Spinal cord (tissue), 10 donors: ENCODE measurements around the gene WAC. TPM values are rescaled to one million over a fixed set of nuclear protein-coding genes. Genes with fewer than 3 reads are reported as not detected.

Experiments used
- DNase-seq, 6 donors: peaks; one replicate each; pipeline versions ENCODE4 v3.0.0 to v3.0.0-alpha.2; 2013 to 2015; ENCODE audit warnings: low spot score in 6 of 6, low read depth in 4 of 6
- H3K27ac ChIP-seq: one replicate; pipeline ENCODE4 v1.5.1; 2013; ENCODE audit warnings: low read depth, low read length, control low read depth
- H3K27me3 ChIP-seq: one replicate; pipeline ENCODE4 v1.6.1; 2013; ENCODE audit warnings: low read length; ENCODE audit not compliant: control insufficient read depth, insufficient read depth
- H3K36me3 ChIP-seq: one replicate; pipeline ENCODE4 v1.6.1; 2013; ENCODE audit warnings: low read length; ENCODE audit not compliant: control insufficient read depth, insufficient read depth
- H3K4me1 ChIP-seq: one replicate; pipeline ENCODE4 v1.6.1; 2013; ENCODE audit warnings: low read length; ENCODE audit not compliant: control insufficient read depth, insufficient read depth
- H3K4me3 ChIP-seq: one replicate; pipeline ENCODE4 v1.5.1; 2013; ENCODE audit warnings: low read depth, low read length, control low read depth
- H3K9me3 ChIP-seq: one replicate; pipeline ENCODE4 v1.6.1; 2013; ENCODE audit warnings: low read length; ENCODE audit not compliant: control insufficient read depth, insufficient read depth
- WGBS: methylation state at CpG from one replicate; pipeline ENCODE4 v1.1.5; 2013; ENCODE audit warnings: missing lambda C conversion rate; ENCODE audit not compliant: insufficient coverage; 5-methylcytosine and 5-hydroxymethylcytosine counted together
- polyA plus RNA-seq, 2 donors: library from polyadenylated mRNA; unstranded; fragments of 120-200 nt; gene quantifications; one replicate each; pipeline ENCODE4 v1.2.1, GENCODE V29; 2013; ENCODE audit not compliant: insufficient read length in 2 of 2
- total RNA-seq, 2 donors: library from RNA; depleted of rRNA in 1 of 2; stranded (reverse); fragments of 120-200 nt in 1 of 2; fragments of >200 nt in 1 of 2; gene quantifications; one replicate each; pipeline versions ENCODE4 v1.2.3 to v1.2.4, GENCODE V29; 2013 to 2014
- donor health status: healthy.

Gene WAC
- total and polyA plus RNA-seq, 4 donors: 91.6 to 127 (median 107) TPM

- DNase-seq: no peak
- Histone ChIP-seq H3K27me3 (no peaks in the 10 kb centered on the region), H3K4me1 (no peaks in the 10 kb centered on the region), H3K9me3 (no peaks in the 10 kb centered on the region), H3K27ac (no peak overlapping the region), H3K4me3 (no peak overlapping the region), H3K36me3 (peaks cover 14% of the 10 kb centered on the region)
- WGBS: no CpG with 5 or more reads among the region's 4 CpGs
These were observed 13.2 kb downstream of the WAC start for GRCh38 chr10:28545967-28546644.

GRCh38 chr10:28548781-28549498, 16.0 kb downstream of the WAC start:
- no peak for DNase-seq
- H3K27me3 ChIP-seq: no peaks in the 10 kb centered on the region
- WGBS: 100% methylated on average over 1 of the region's 2 CpGs
- H3K36me3 ChIP-seq: peaks cover 9% of the 10 kb centered on the region
- H3K9me3 ChIP-seq: no peaks in the 10 kb centered on the region
- no peak overlapping the region for H3K4me3 ChIP-seq
- H3K27ac ChIP-seq: no peak overlapping the region
- H3K4me1 ChIP-seq: no peaks in the 10 kb centered on the region

- H3K9me3 ChIP-seq: no peaks in the 10 kb centered on the region
- no peak overlapping the region for H3K27ac ChIP-seq
- no peak for DNase-seq
- H3K4me1 ChIP-seq: no peaks in the 10 kb centered on the region
- WGBS: 60% methylated on average over 2 of the region's 3 CpGs
- H3K27me3 ChIP-seq: no peaks in the 10 kb centered on the region
- no peak overlapping the region for H3K4me3 ChIP-seq
- peaks cover 3% of the 10 kb centered on the region for H3K36me3 ChIP-seq
These were observed 18.2 kb downstream of the WAC start for GRCh38 chr10:28551086-28551485.

- Histone ChIP-seq H3K4me1 (no peaks in the 10 kb centered on the region), H3K27ac (no peak overlapping the region), H3K36me3 (peaks cover 3% of the 10 kb centered on the region), H3K9me3 (no peaks in the 10 kb centered on the region), H3K4me3 (no peak overlapping the region), H3K27me3 (no peaks in the 10 kb centered on the region)
- DNase-seq: no peak
- WGBS: 89% methylated on average over 1 of the region's 4 CpGs
These were observed 19.9 kb downstream of the WAC start for GRCh38 chr10:28552775-28553174.

GRCh38 chr10:28554009-28554408, 21.1 kb downstream of the WAC start:
- no peak overlapping the region for H3K27ac ChIP-seq
- no peak for DNase-seq
- H3K9me3 ChIP-seq: no peaks in the 10 kb centered on the region
- H3K4me1 ChIP-seq: no peaks in the 10 kb centered on the region
- H3K4me3 ChIP-seq: no peak overlapping the region
- 100% methylated on average over 1 of the region's 6 CpGs for WGBS
- no peaks in the 10 kb centered on the region for H3K27me3 ChIP-seq
- H3K36me3 ChIP-seq: peaks cover 3% of the 10 kb centered on the region

GRCh38 chr10:28554952-28555351, 22.0 kb downstream of the WAC start:
- Histone ChIP-seq H3K36me3 (peaks cover 3% of the 10 kb centered on the region), H3K27me3 (no peaks in the 10 kb centered on the region), H3K4me1 (no peaks in the 10 kb centered on the region), H3K4me3 (no peak overlapping the region), H3K9me3 (no peaks in the 10 kb centered on the region), H3K27ac (no peak overlapping the region)
- 85% methylated on average over 2 of the region's 3 CpGs for WGBS
- DNase-seq: no peak

GRCh38 chr10:28555358-28555757, 22.4 kb downstream of the WAC start:
- no peak overlapping the region for H3K27ac ChIP-seq
- no peak overlapping the region for H3K4me3 ChIP-seq
- no peaks in the 10 kb centered on the region for H3K9me3 ChIP-seq
- H3K4me1 ChIP-seq: no peaks in the 10 kb centered on the region
- WGBS: no CpG with 5 or more reads among the region's 2 CpGs
- DNase-seq: no peak
- peaks cover 3% of the 10 kb centered on the region for H3K36me3 ChIP-seq
- H3K27me3 ChIP-seq: no peaks in the 10 kb centered on the region

- Histone ChIP-seq H3K9me3 (no peaks in the 10 kb centered on the region), H3K4me1 (no peaks in the 10 kb centered on the region), H3K36me3 (peaks cover 3% of the 10 kb centered on the region), H3K27ac (no peak overlapping the region), H3K27me3 (no peaks in the 10 kb centered on the region), H3K4me3 (no peak overlapping the region)
- WGBS: no CpG with 5 or more reads among the region's 2 CpGs
- DNase-seq: no peak
These were observed 23.2 kb downstream of the WAC start for GRCh38 chr10:28556142-28556541.

GRCh38 chr10:28558186-28558585, 25.3 kb downstream of the WAC start:
- Histone ChIP-seq H3K9me3 (no peaks in the 10 kb centered on the region), H3K4me1 (no peaks in the 10 kb centered on the region), H3K4me3 (no peak overlapping the region), H3K36me3 (peaks cover 6% of the 10 kb centered on the region), H3K27ac (no peak overlapping the region), H3K27me3 (no peaks in the 10 kb centered on the region)
- WGBS: 100% methylated on average over 1 of the region's 3 CpGs
- DNase-seq: no peak

- 90% methylated on average over 6 of the region's 8 CpGs for WGBS
- peaks cover 6% of the 10 kb centered on the region for H3K36me3 ChIP-seq
- no peak for DNase-seq
- H3K4me1 ChIP-seq: no peaks in the 10 kb centered on the region
- no peak overlapping the region for H3K4me3 ChIP-seq
- no peak overlapping the region for H3K27ac ChIP-seq
- no peaks in the 10 kb centered on the region for H3K27me3 ChIP-seq
- no peaks in the 10 kb centered on the region for H3K9me3 ChIP-seq
These were observed 26.1 kb downstream of the WAC start for GRCh38 chr10:28558923-28559508.
